ENCODE data around the gene UTP25. TPM values are rescaled to one million over a fixed set of nuclear protein-coding genes. Genes with fewer than 3 reads are reported as not detected.

The UTP25 gene
- total and polyA plus RNA-seq, 2 of the 4 experiments (the other 2 are of a cell fraction), result 7.1 to 17.4 TPM

DNA sequence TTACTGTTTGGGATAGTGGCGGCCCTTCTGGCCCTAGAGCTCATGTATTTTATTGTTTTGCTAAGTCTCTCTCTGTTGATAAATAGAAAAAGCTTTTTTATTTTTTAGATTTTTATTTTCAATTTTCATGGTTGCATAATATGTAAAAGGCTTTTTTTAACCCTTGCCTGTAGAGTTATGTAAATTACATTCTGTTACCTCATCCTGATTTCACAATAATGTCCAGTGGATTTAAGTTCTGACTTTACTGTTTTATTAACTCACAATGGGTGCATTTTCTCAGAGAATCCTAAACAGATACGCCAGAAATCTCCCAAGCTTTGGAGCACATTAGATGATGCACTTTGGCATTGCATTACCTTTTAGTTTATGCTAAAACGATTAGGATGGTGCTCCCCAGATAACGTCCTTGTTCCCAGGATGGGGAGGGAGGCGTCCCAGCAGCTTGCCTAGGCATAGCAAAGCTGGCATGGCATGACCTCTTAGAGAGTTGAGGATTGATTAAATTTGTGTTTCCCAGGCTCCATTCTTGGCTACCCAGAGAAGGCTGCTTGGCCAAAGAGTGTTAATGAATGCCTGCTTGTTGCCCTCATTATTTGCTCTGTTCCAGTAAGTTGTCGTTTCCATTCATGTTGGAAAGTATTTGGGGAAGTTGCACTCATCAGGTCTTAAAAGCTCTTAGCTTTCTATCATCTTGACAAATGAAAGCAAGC is 17.1 kb downstream of the UTP25 start:
- Histone ChIP-seq H3K4me2 (ENCODE audit: low read depth, low read length) (no peak overlapping the region), H3K4me3 (ENCODE audit: insufficient read depth, low read depth, low read length) (no peak overlapping the region), H2AK5ac (ENCODE audit: low read depth, low read length) (no peak overlapping the region; the same call in 1 of the 2 replicates), H3K27ac (ENCODE audit: insufficient read depth, low read length) (no peak overlapping the region), H2BK15ac (ENCODE audit: low read depth, low read length) (peak overlapping the region; percentile 20; the same call in 1 of the 3 replicates), H3K23ac (ENCODE audit: low read depth, low read length) (peak overlapping the region; percentile 1; the same call in 1 of the 2 replicates), H3K36me3 (ENCODE audit: control insufficient read depth, insufficient read depth, low read length) (peaks cover 34% of the 10 kb centered on the region), H2BK20ac (ENCODE audit: low read depth, low read length) (no peak overlapping the region), H3K56ac (ENCODE audit: extremely low read depth, insufficient read depth, low read length) (no peak overlapping the region), H4K5ac (ENCODE audit: low read depth, low read length) (no peak overlapping the region), H3K9me1 (ENCODE audit: insufficient read depth, low read length) (peaks cover 20% of the 10 kb centered on the region), H4K20me1 (ENCODE audit: insufficient read depth, low read length) (no peaks in the 10 kb centered on the region), H2AFZ (replicated peaks; ENCODE audit: low read length, poor library complexity) (no peak overlapping the region), H3K79me1 (ENCODE audit: low read depth in 1 of 2, low read length in 2 of 2) (peaks cover 44 to 59% of the 10 kb centered on the region in 2 experiments), H3K4me1 (ENCODE audit: control insufficient read depth, insufficient read depth, low read length) (peaks cover 7% of the 10 kb centered on the region), H3K9me3 (ENCODE audit: control insufficient read depth, insufficient read depth, low read length) (no peaks in the 10 kb centered on the region), H3K14ac (replicated peaks; ENCODE audit: low read depth, low read length) (peak overlapping the region; percentile 10; the same call in 1 of the 2 replicates), H3K18ac (ENCODE audit: low read depth, low read length) (no peak overlapping the region), H2AK9ac (replicated peaks; ENCODE audit: low read depth, low read length, poor library complexity) (no peak overlapping the region), H4K91ac (ENCODE audit: insufficient read depth, low read depth, low read length) (no peak overlapping the region), H3K27me3 (ENCODE audit: control insufficient read depth, insufficient read depth, low read length) (no peaks in the 10 kb centered on the region), H2BK120ac (ENCODE audit: low read depth, low read length) (no peak overlapping the region), H2BK5ac (ENCODE audit: low read depth, low read length, poor library complexity, severe bottlenecking) (no peak overlapping the region), H3K4ac (ENCODE audit: low read depth, low read length) (no peak overlapping the region; the same call in 1 of the 2 replicates), H3K9ac (ENCODE audit: low read depth, low read length) (no peak overlapping the region), H4K8ac (ENCODE audit: low read depth in 2 of 2, low read length in 2 of 2) (0 out of 4 replicates have a peak overlapping the region, but pooled peaks of 1 of the 2 experiments have one; percentile 9)
- ATAC-seq (ENCODE audit: low read depth) (no peak), DNase-seq (no peak)
- WGBS, 2 experiments (ENCODE audit: extremely low coverage in 2 of 2, insufficient read length in 1 of 2), result 95% methylated on average over 4 of the region's 6 CpGs; no CpG with 5 or more reads in 1 of the 2 experiments
- dilution Hi-C loops (cut with HindIII; ENCODE audit: low sequenced_read_pairs, unreplicated experiment), result no loop called here
- intact Hi-C loops (cut with micrococcal nuclease), result no loop called here
- POLR2A ChIA-PET (ENCODE audit: unreplicated experiment), result interaction anchor here (0.6 kb wide), 1 partner anchor 48 kb away, joined by 3 read pairs; no protein-coding TSS in a partner anchor
- BruUV-seq (replicated peaks), result no TSS peak
- CTCF ChIA-PET, result interaction anchor here (0.6 to 1.1 kb wide), 3 partner anchors 22 to 161 kb away, joined by 3 to 6 read pairs (median 3); no protein-coding TSS in a partner anchor
- in situ Hi-C loops (cut with MboI; ENCODE audit: low sequenced_read_pairs), result no loop called here
- TF ChIP-seq CEBPB (IDR thresholded peaks at IDR 0.05; ENCODE audit: low read depth, low read length) (peak; percentile 64), RCOR1 (IDR thresholded peaks at IDR 0.05; ENCODE audit: insufficient replicate concordance, low read length) (no peak)
